Hepatocyte (in vitro differentiated cells): ENCODE results near the gene PDXP.

ENCODE experiments used
- EZH2 ChIP-seq: fragments of 200-600 bp; sonication (generic); IDR thresholded peaks from 2 replicates; pipeline ENCODE4 v1.6.1; 2016; ENCODE audit warnings: antibody characterized with exemption, mild to moderate bottlenecking, borderline replicate concordance
- EZH2phosphoT487 ChIP-seq: fragments of 200-600 bp; sonication (generic); IDR thresholded peaks from one replicate; pipeline ENCODE4 v1.6.1; 2018; ENCODE audit warnings: antibody characterized with exemption, mild to moderate bottlenecking, low read depth, moderate library complexity; ENCODE audit not compliant: unreplicated experiment, severe bottlenecking
- TF ChIP-seq, protein P1 (sequence below): fragments of 200-600 bp; sonication (generic); IDR thresholded peaks from 2 replicates; pipeline ENCODE4 v1.5.1; 2016; ENCODE audit warnings: antibody characterized with exemption, mild to moderate bottlenecking; ENCODE audit not compliant: poor library complexity

DNA sequence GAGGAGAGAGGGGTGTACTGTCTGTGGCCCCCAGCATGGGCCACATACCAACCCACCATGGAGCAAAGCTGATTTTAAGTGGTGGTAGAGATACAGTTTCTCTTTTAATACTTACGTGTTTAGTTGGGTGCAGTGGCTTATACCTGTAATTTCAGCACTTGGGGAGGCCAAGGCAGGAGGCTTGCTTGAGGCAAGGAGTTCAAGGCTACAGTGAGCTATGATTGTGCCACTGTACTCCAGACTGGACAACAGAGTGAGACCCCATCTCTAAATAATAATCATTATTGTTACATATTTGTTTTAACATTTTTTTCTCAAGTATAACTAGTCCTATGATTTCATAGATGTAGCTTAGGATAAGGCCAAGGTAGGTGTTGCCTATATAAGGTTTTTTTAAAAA is 41.1 kb upstream of the PDXP start:
- TF ChIP-seq, protein P1, sequence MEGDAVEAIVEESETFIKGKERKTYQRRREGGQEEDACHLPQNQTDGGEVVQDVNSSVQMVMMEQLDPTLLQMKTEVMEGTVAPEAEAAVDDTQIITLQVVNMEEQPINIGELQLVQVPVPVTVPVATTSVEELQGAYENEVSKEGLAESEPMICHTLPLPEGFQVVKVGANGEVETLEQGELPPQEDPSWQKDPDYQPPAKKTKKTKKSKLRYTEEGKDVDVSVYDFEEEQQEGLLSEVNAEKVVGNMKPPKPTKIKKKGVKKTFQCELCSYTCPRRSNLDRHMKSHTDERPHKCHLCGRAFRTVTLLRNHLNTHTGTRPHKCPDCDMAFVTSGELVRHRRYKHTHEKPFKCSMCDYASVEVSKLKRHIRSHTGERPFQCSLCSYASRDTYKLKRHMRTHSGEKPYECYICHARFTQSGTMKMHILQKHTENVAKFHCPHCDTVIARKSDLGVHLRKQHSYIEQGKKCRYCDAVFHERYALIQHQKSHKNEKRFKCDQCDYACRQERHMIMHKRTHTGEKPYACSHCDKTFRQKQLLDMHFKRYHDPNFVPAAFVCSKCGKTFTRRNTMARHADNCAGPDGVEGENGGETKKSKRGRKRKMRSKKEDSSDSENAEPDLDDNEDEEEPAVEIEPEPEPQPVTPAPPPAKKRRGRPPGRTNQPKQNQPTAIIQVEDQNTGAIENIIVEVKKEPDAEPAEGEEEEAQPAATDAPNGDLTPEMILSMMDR: no peak
- TF ChIP-seq EZH2 (no peak), EZH2phosphoT487 (no peak)
